ENCODE data around the gene TMBIM4.
A peak's percentile ranks its signal among the peaks of the same experiment; 100 is the strongest.
"Not testable (repeated sequence)": the region's sequence is repeated elsewhere in the genome, so short reads cannot be mapped to it uniquely, and the experiment has no call there.

TMBIM4 gene

GRCh38 chr12:66169221-66170170, at the start of gene TMBIM4:
Gene TMBIM4 (minus strand): TSS chr12:66169996. CDS start chr12:66169951, 45 bp downstream.
- Histone ChIP-seq H3K27ac (ENCODE audit: low read depth, low read length) (peak within 1 kb of the TSS; percentile 100), H3K4me3 (ENCODE audit: low read length) (peak within 1 kb of the TSS; percentile 99), H3K9ac (ENCODE audit: low read length) (peak within 1 kb of the TSS; percentile 99)

GRCh38 chr12:66217342-66217917, 47.6 kb upstream of the TMBIM4 start:
- no peak overlapping the region for H3K9ac ChIP-seq (ENCODE audit: low read length)
- no peak overlapping the region for H3K4me3 ChIP-seq (ENCODE audit: low read length)
- no peak overlapping the region for H3K27ac ChIP-seq (ENCODE audit: low read depth, low read length)
- H3K27me3 ChIP-seq (ENCODE audit: control insufficient read depth, insufficient read depth, low read length), result no peaks in the 10 kb centered on the region
- H3K36me3 ChIP-seq (ENCODE audit: control insufficient read depth, insufficient read depth, low read length), result no peaks in the 10 kb centered on the region
- H3K4me1 ChIP-seq (ENCODE audit: control insufficient read depth, insufficient read depth, low read length), result no peaks in the 10 kb centered on the region

More at GRCh38 chr12:66169221-66170170, at the start of gene TMBIM4:
- Histone ChIP-seq H3K36me3 (ENCODE audit: control insufficient read depth, insufficient read depth, low read length) (peaks cover 2% of the 10 kb centered on the region), H3K27me3 (ENCODE audit: control insufficient read depth, insufficient read depth, low read length) (no peaks in the 10 kb centered on the region), H3K4me1 (ENCODE audit: control insufficient read depth, insufficient read depth, low read length) (peaks cover 6% of the 10 kb centered on the region)

- H3K4me1 ChIP-seq (ENCODE audit: control insufficient read depth, insufficient read depth, low read length); H3K27me3 ChIP-seq (ENCODE audit: control insufficient read depth, insufficient read depth, low read length); H3K36me3 ChIP-seq (ENCODE audit: control insufficient read depth, insufficient read depth, low read length); H3K27ac ChIP-seq (ENCODE audit: low read depth, low read length); H3K4me3 ChIP-seq (ENCODE audit: low read length); H3K9ac ChIP-seq (ENCODE audit: low read length): not testable (repeated sequence)
Measured at GRCh38 chr12:66213011-66213410, 43.2 kb upstream of the TMBIM4 start.

- not testable (repeated sequence) for H3K9ac ChIP-seq (ENCODE audit: low read length); H3K27ac ChIP-seq (ENCODE audit: low read depth, low read length); H3K4me3 ChIP-seq (ENCODE audit: low read length); H3K4me1 ChIP-seq (ENCODE audit: control insufficient read depth, insufficient read depth, low read length); H3K27me3 ChIP-seq (ENCODE audit: control insufficient read depth, insufficient read depth, low read length); H3K36me3 ChIP-seq (ENCODE audit: control insufficient read depth, insufficient read depth, low read length)
Measured at GRCh38 chr12:66211573-66211972, 41.8 kb upstream of the TMBIM4 start.

- no peak overlapping the region for H3K27ac ChIP-seq (ENCODE audit: low read depth, low read length)
- H3K4me1 ChIP-seq (ENCODE audit: control insufficient read depth, insufficient read depth, low read length), result no peaks in the 10 kb centered on the region
- H3K9ac ChIP-seq (ENCODE audit: low read length), result no peak overlapping the region
- H3K27me3 ChIP-seq (ENCODE audit: control insufficient read depth, insufficient read depth, low read length), result no peaks in the 10 kb centered on the region
- H3K4me3 ChIP-seq (ENCODE audit: low read length), result no peak overlapping the region
- no peaks in the 10 kb centered on the region for H3K36me3 ChIP-seq (ENCODE audit: control insufficient read depth, insufficient read depth, low read length)
Measured at GRCh38 chr12:66210840-66211239, 41.0 kb upstream of the TMBIM4 start.

GRCh38 chr12:66206141-66206540, 36.3 kb upstream of the TMBIM4 start:
- H3K27ac ChIP-seq (ENCODE audit: low read depth, low read length), result no peak overlapping the region
- H3K4me1 ChIP-seq (ENCODE audit: control insufficient read depth, insufficient read depth, low read length), result no peaks in the 10 kb centered on the region
- H3K36me3 ChIP-seq (ENCODE audit: control insufficient read depth, insufficient read depth, low read length), result no peaks in the 10 kb centered on the region
- no peaks in the 10 kb centered on the region for H3K27me3 ChIP-seq (ENCODE audit: control insufficient read depth, insufficient read depth, low read length)
- no peak overlapping the region for H3K4me3 ChIP-seq (ENCODE audit: low read length)
- H3K9ac ChIP-seq (ENCODE audit: low read length), result no peak overlapping the region

GRCh38 chr12:66203820-66204219, 34.0 kb upstream of the TMBIM4 start:
- Histone ChIP-seq H3K36me3 (ENCODE audit: control insufficient read depth, insufficient read depth, low read length) (no peaks in the 10 kb centered on the region), H3K4me3 (ENCODE audit: low read length) (no peak overlapping the region), H3K27me3 (ENCODE audit: control insufficient read depth, insufficient read depth, low read length) (no peaks in the 10 kb centered on the region), H3K4me1 (ENCODE audit: control insufficient read depth, insufficient read depth, low read length) (no peaks in the 10 kb centered on the region), H3K27ac (ENCODE audit: low read depth, low read length) (no peak overlapping the region), H3K9ac (ENCODE audit: low read length) (no peak overlapping the region)

GRCh38 chr12:66199831-66200509, 30.2 kb upstream of the TMBIM4 start:
- Histone ChIP-seq H3K27ac (ENCODE audit: low read depth, low read length) (no peak overlapping the region), H3K36me3 (ENCODE audit: control insufficient read depth, insufficient read depth, low read length) (no peaks in the 10 kb centered on the region)

GRCh38 chr12:66199141-66199540, 29.3 kb upstream of the TMBIM4 start:
- H3K9ac ChIP-seq (ENCODE audit: low read length), result no peak overlapping the region
- H3K36me3 ChIP-seq (ENCODE audit: control insufficient read depth, insufficient read depth, low read length), result no peaks in the 10 kb centered on the region
- no peak overlapping the region for H3K27ac ChIP-seq (ENCODE audit: low read depth, low read length)
- no peak overlapping the region for H3K4me3 ChIP-seq (ENCODE audit: low read length)
- no peaks in the 10 kb centered on the region for H3K4me1 ChIP-seq (ENCODE audit: control insufficient read depth, insufficient read depth, low read length)
- H3K27me3 ChIP-seq (ENCODE audit: control insufficient read depth, insufficient read depth, low read length), result no peaks in the 10 kb centered on the region

More at GRCh38 chr12:66199831-66200509, 30.2 kb upstream of the TMBIM4 start:
- Histone ChIP-seq H3K9ac (ENCODE audit: low read length) (no peak overlapping the region), H3K4me1 (ENCODE audit: control insufficient read depth, insufficient read depth, low read length) (no peaks in the 10 kb centered on the region), H3K4me3 (ENCODE audit: low read length) (no peak overlapping the region), H3K27me3 (ENCODE audit: control insufficient read depth, insufficient read depth, low read length) (no peaks in the 10 kb centered on the region)

- Histone ChIP-seq H3K4me3 (ENCODE audit: low read length) (no peak overlapping the region), H3K27me3 (ENCODE audit: control insufficient read depth, insufficient read depth, low read length) (no peaks in the 10 kb centered on the region), H3K36me3 (ENCODE audit: control insufficient read depth, insufficient read depth, low read length) (no peaks in the 10 kb centered on the region), H3K4me1 (ENCODE audit: control insufficient read depth, insufficient read depth, low read length) (no peaks in the 10 kb centered on the region), H3K27ac (ENCODE audit: low read depth, low read length) (no peak overlapping the region), H3K9ac (ENCODE audit: low read length) (no peak overlapping the region)
Measured at GRCh38 chr12:66197495-66197921, 27.7 kb upstream of the TMBIM4 start.

- Histone ChIP-seq H3K27ac (ENCODE audit: low read depth, low read length) (no peak overlapping the region), H3K4me3 (ENCODE audit: low read length) (no peak overlapping the region), H3K27me3 (ENCODE audit: control insufficient read depth, insufficient read depth, low read length) (no peaks in the 10 kb centered on the region), H3K36me3 (ENCODE audit: control insufficient read depth, insufficient read depth, low read length) (no peaks in the 10 kb centered on the region), H3K9ac (ENCODE audit: low read length) (no peak overlapping the region), H3K4me1 (ENCODE audit: control insufficient read depth, insufficient read depth, low read length) (no peaks in the 10 kb centered on the region)
Measured at GRCh38 chr12:66196806-66197205, 27.0 kb upstream of the TMBIM4 start.

GRCh38 chr12:66195242-66195641, 25.4 kb upstream of the TMBIM4 start:
- Histone ChIP-seq H3K4me1 (ENCODE audit: control insufficient read depth, insufficient read depth, low read length) (no peaks in the 10 kb centered on the region), H3K9ac (ENCODE audit: low read length) (no peak overlapping the region), H3K4me3 (ENCODE audit: low read length) (no peak overlapping the region), H3K27ac (ENCODE audit: low read depth, low read length) (no peak overlapping the region), H3K27me3 (ENCODE audit: control insufficient read depth, insufficient read depth, low read length) (no peaks in the 10 kb centered on the region), H3K36me3 (ENCODE audit: control insufficient read depth, insufficient read depth, low read length) (no peaks in the 10 kb centered on the region)
